GM23338 (cell line): Measurements from ENCODE around the gene CNOT10. TPM values are rescaled to one million over a fixed set of nuclear protein-coding genes. Genes with fewer than 3 reads are reported as not detected.

Source experiments
- ATAC-seq: fragments of 200-7000 bp; cut with Tn5 transposase; 3 replicates; pipeline ENCODE4 v1.9.1; 2020
- DNase-seq: peaks from one replicate; pipeline ENCODE4 v3.0.0-alpha.2; 2015; ENCODE audit warnings: low spot score
- H2AFZ ChIP-seq: fragments of 200-600 bp; sonication (generic); 2 replicates; pipeline ENCODE4 v1.8.0; 2016; ENCODE audit warnings: antibody characterized with exemption, mild to moderate bottlenecking, moderate library complexity
- H3F3A ChIP-seq: fragments of 200-600 bp; sonication (generic); replicated peaks from 2 replicates; pipeline ENCODE4 v1.8.0; 2017; ENCODE audit warnings: antibody characterized with exemption, mixed run types, low read depth
- H3K27ac ChIP-seq: fragments of 200-600 bp; sonication (generic); 2 replicates; pipeline ENCODE4 v1.6.1; 2016; ENCODE audit warnings: low read depth
- H3K27me3 ChIP-seq: fragments of 200-600 bp; sonication (generic); 2 replicates; pipeline ENCODE4 v1.8.0; 2016; ENCODE audit warnings: mild to moderate bottlenecking, mixed run types, moderate library complexity; ENCODE audit not compliant: insufficient read depth
- H3K36me3 ChIP-seq: fragments of 200-600 bp; sonication (generic); 2 replicates; pipeline ENCODE4 v1.8.0; 2016; ENCODE audit warnings: mild to moderate bottlenecking; ENCODE audit not compliant: insufficient read depth
- H3K4me1 ChIP-seq: fragments of 200-600 bp; sonication (generic); 2 replicates; pipeline ENCODE4 v1.8.0; 2016; ENCODE audit warnings: mild to moderate bottlenecking, moderate library complexity; ENCODE audit not compliant: insufficient read depth
- H3K4me2 ChIP-seq: fragments of 200-600 bp; sonication (generic); 2 replicates; pipeline ENCODE4 v1.7.1; 2017; ENCODE audit warnings: mixed run types
- H3K4me3 ChIP-seq: fragments of 200-600 bp; sonication (generic); 2 replicates; pipeline ENCODE4 v1.6.1; 2016; ENCODE audit warnings: mixed run types
- H3K79me2 ChIP-seq: fragments of 200-600 bp; sonication (generic); replicated peaks from 2 replicates; pipeline ENCODE4 v1.8.0; 2017; ENCODE audit warnings: mild to moderate bottlenecking; ENCODE audit not compliant: insufficient read depth
- H3K9me2 ChIP-seq: fragments of 200-600 bp; sonication (generic); 2 replicates; pipeline ENCODE4 v1.8.0; 2017; ENCODE audit not compliant: insufficient read depth
- H4K20me1 ChIP-seq: fragments of 200-600 bp; sonication (generic); replicated peaks from 2 replicates; pipeline ENCODE4 v1.8.0; 2017; ENCODE audit warnings: mild to moderate bottlenecking; ENCODE audit not compliant: insufficient read depth
- H3K27ac Mint-ChIP-seq: 2 replicates; pipeline ENCODE4 v1.8.0; 2020; ENCODE audit warnings: inconsistent platforms, mild to moderate bottlenecking, moderate library complexity, mixed read lengths
- H3K27me3 Mint-ChIP-seq: 3 replicates; pipeline ENCODE4 v1.8.0; 2022; ENCODE audit warnings: low read depth, mild to moderate bottlenecking, moderate library complexity, mixed read lengths, inconsistent platforms; ENCODE audit not compliant: insufficient read depth, poor library complexity
- H3K36me3 Mint-ChIP-seq: 3 replicates; pipeline ENCODE4 v1.8.0; 2021; ENCODE audit warnings: low read depth, mild to moderate bottlenecking, inconsistent platforms, moderate library complexity, mixed read lengths
- H3K4me1 Mint-ChIP-seq: 3 replicates; pipeline ENCODE4 v1.8.0; 2020; ENCODE audit warnings: mild to moderate bottlenecking, inconsistent platforms, mixed read lengths
- H3K4me3 Mint-ChIP-seq: 3 replicates; pipeline ENCODE4 v1.8.0; 2021; ENCODE audit warnings: moderate library complexity, mild to moderate bottlenecking, inconsistent platforms, mixed read lengths
- H3K9me3 Mint-ChIP-seq: 3 replicates; pipeline ENCODE4 v1.8.0; 2020; ENCODE audit warnings: moderate library complexity, mild to moderate bottlenecking, inconsistent platforms, mixed read lengths
- CREB1 ChIP-seq: fragments of 250-450 bp; sonication (Bioruptor Pico); IDR thresholded peaks from 2 replicates; pipeline ENCODE4 v1.5.0; 2020; ENCODE audit warnings: low read depth, mild to moderate bottlenecking, moderate library complexity
- EZH2 ChIP-seq: fragments of 200-600 bp; sonication (generic); IDR thresholded peaks from one replicate; pipeline ENCODE4 v1.8.0; 2017; ENCODE audit warnings: antibody characterized with exemption, mild to moderate bottlenecking, low read depth; ENCODE audit not compliant: unreplicated experiment
- NANOG ChIP-seq: IDR thresholded peaks from 2 replicates; pipeline ENCODE4 v1.6.1; 2016; ENCODE audit warnings: antibody characterized with exemption, borderline replicate concordance
- POLR2AphosphoS5 ChIP-seq: IDR thresholded peaks from 2 replicates; pipeline ENCODE4 v1.6.1; 2016; ENCODE audit warnings: antibody characterized with exemption, low read depth
- polyA plus RNA-seq: library from polyadenylated mRNA; unstranded; fragments of >200 nt; fragmentation: Nextera tagmentation; extraction: Ambion mirVana; gene quantifications from 2 replicates; pipeline ENCODE4 v1.2.1, GENCODE V29; 2016
- total RNA-seq: library from RNA; depleted of rRNA; stranded (reverse); fragments of >200 nt; shearing (Covaris generic); gene quantifications from 2 replicates; pipeline ENCODE4 v1.2.3, GENCODE V29; 2014
- TF ChIP-seq, protein P1 (sequence below): IDR thresholded peaks from 2 replicates; pipeline ENCODE4 v1.6.1; 2016; ENCODE audit warnings: antibody characterized with exemption
- TF ChIP-seq, protein P2 (sequence below): IDR thresholded peaks from one replicate; pipeline ENCODE4 v1.6.1; 2018; ENCODE audit warnings: antibody characterized with exemption; ENCODE audit not compliant: unreplicated experiment
- TF ChIP-seq, protein P3 (sequence below), 2 experiments: fragments of 200-600 bp in 1 of 2; sonication (generic) in 1 of 2; conservative IDR thresholded peaks; 2 replicates each; pipeline versions ENCODE4 v1.5.1 to v1.6.1; 2016 to 2017; ENCODE audit warnings: antibody characterized with exemption in 2 of 2, low read depth in 2 of 2, mild to moderate bottlenecking in 2 of 2, moderate library complexity in 1 of 2
- TF ChIP-seq, protein P4 (sequence below): fragments of 250-450 bp; sonication (Bioruptor Pico); IDR thresholded peaks from 2 replicates; pipeline ENCODE4 v1.5.0; 2020; ENCODE audit warnings: mild to moderate bottlenecking, moderate library complexity

Gene CNOT10
- total and polyA plus RNA-seq, 2 experiments from 2014 or later = 27.2 to 46.9 TPM

GRCh38 chr3:32685543-32686185 lies 676 bp downstream of the CNOT10 start:
- peaks cover 18% of the 10 kb centered on the region for H3K36me3 Mint-ChIP-seq
- TF ChIP-seq, protein P1, sequence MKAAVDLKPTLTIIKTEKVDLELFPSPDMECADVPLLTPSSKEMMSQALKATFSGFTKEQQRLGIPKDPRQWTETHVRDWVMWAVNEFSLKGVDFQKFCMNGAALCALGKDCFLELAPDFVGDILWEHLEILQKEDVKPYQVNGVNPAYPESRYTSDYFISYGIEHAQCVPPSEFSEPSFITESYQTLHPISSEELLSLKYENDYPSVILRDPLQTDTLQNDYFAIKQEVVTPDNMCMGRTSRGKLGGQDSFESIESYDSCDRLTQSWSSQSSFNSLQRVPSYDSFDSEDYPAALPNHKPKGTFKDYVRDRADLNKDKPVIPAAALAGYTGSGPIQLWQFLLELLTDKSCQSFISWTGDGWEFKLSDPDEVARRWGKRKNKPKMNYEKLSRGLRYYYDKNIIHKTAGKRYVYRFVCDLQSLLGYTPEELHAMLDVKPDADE = no peak
- TF ChIP-seq NANOG = no peak
- TF ChIP-seq, protein P2, sequence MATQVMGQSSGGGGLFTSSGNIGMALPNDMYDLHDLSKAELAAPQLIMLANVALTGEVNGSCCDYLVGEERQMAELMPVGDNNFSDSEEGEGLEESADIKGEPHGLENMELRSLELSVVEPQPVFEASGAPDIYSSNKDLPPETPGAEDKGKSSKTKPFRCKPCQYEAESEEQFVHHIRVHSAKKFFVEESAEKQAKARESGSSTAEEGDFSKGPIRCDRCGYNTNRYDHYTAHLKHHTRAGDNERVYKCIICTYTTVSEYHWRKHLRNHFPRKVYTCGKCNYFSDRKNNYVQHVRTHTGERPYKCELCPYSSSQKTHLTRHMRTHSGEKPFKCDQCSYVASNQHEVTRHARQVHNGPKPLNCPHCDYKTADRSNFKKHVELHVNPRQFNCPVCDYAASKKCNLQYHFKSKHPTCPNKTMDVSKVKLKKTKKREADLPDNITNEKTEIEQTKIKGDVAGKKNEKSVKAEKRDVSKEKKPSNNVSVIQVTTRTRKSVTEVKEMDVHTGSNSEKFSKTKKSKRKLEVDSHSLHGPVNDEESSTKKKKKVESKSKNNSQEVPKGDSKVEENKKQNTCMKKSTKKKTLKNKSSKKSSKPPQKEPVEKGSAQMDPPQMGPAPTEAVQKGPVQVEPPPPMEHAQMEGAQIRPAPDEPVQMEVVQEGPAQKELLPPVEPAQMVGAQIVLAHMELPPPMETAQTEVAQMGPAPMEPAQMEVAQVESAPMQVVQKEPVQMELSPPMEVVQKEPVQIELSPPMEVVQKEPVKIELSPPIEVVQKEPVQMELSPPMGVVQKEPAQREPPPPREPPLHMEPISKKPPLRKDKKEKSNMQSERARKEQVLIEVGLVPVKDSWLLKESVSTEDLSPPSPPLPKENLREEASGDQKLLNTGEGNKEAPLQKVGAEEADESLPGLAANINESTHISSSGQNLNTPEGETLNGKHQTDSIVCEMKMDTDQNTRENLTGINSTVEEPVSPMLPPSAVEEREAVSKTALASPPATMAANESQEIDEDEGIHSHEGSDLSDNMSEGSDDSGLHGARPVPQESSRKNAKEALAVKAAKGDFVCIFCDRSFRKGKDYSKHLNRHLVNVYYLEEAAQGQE = no peak
- no peak for TF ChIP-seq EZH2
- TF ChIP-seq, protein P3, sequence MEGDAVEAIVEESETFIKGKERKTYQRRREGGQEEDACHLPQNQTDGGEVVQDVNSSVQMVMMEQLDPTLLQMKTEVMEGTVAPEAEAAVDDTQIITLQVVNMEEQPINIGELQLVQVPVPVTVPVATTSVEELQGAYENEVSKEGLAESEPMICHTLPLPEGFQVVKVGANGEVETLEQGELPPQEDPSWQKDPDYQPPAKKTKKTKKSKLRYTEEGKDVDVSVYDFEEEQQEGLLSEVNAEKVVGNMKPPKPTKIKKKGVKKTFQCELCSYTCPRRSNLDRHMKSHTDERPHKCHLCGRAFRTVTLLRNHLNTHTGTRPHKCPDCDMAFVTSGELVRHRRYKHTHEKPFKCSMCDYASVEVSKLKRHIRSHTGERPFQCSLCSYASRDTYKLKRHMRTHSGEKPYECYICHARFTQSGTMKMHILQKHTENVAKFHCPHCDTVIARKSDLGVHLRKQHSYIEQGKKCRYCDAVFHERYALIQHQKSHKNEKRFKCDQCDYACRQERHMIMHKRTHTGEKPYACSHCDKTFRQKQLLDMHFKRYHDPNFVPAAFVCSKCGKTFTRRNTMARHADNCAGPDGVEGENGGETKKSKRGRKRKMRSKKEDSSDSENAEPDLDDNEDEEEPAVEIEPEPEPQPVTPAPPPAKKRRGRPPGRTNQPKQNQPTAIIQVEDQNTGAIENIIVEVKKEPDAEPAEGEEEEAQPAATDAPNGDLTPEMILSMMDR (conservative IDR thresholded peaks at IDR 0.05; ENCODE audit: low read depth in 2 of 2) = no peak
- H3K27ac Mint-ChIP-seq = peak overlapping the region; percentile 92
- H4K20me1 ChIP-seq = peaks cover 9% of the 10 kb centered on the region
- peaks cover 9% of the 10 kb centered on the region; the same call in 1 of the 2 replicates for H3F3A ChIP-seq
- peak overlapping the region; percentile 88 for H3K4me2 ChIP-seq
- H3K27me3 Mint-ChIP-seq = peaks cover 10% of the 10 kb centered on the region
- ATAC-seq = no peak
- peaks cover 19% of the 10 kb centered on the region for H3K4me1 ChIP-seq
- no peaks in the 10 kb centered on the region for H3K36me3 ChIP-seq
- peak overlapping the region; percentile 98 for H3K4me3 Mint-ChIP-seq
- peak overlapping the region; percentile 88 for H3K4me3 ChIP-seq
- H3K27me3 ChIP-seq = no peaks in the 10 kb centered on the region
- H2AFZ ChIP-seq = peak overlapping the region; percentile 90
- DNase-seq = no peak
- H3K27ac ChIP-seq = peak overlapping the region; percentile 86
- no peaks in the 10 kb centered on the region for H3K9me3 Mint-ChIP-seq
- no peaks in the 10 kb centered on the region for H3K9me2 ChIP-seq
- H3K79me2 ChIP-seq = peaks cover 54% of the 10 kb centered on the region
- H3K4me1 Mint-ChIP-seq = peaks cover 25% of the 10 kb centered on the region

- no peak for ATAC-seq
- Histone ChIP-seq H4K20me1 (peaks cover 11% of the 10 kb centered on the region), H3K4me1 (peaks cover 19% of the 10 kb centered on the region), H3K4me3 (peak overlapping the region; percentile 88), H3K27ac (no peak overlapping the region), H3K4me2 (peak overlapping the region; percentile 88), H3K9me2 (no peaks in the 10 kb centered on the region), H3F3A (peaks cover 9% of the 10 kb centered on the region; the same call in 1 of the 2 replicates), H3K36me3 (no peaks in the 10 kb centered on the region), H3K27me3 (no peaks in the 10 kb centered on the region), H2AFZ (no peak overlapping the region), H3K79me2 (peaks cover 65% of the 10 kb centered on the region)
- no peak for DNase-seq
- Mint-ChIP-seq H3K4me3 (peak overlapping the region; percentile 98), H3K36me3 (peaks cover 20% of the 10 kb centered on the region), H3K9me3 (no peaks in the 10 kb centered on the region), H3K27me3 (peaks cover 10% of the 10 kb centered on the region), H3K27ac (peak overlapping the region; percentile 51; the same call in 1 of the 2 replicates), H3K4me1 (peaks cover 25% of the 10 kb centered on the region)
- TF ChIP-seq, protein P4, sequence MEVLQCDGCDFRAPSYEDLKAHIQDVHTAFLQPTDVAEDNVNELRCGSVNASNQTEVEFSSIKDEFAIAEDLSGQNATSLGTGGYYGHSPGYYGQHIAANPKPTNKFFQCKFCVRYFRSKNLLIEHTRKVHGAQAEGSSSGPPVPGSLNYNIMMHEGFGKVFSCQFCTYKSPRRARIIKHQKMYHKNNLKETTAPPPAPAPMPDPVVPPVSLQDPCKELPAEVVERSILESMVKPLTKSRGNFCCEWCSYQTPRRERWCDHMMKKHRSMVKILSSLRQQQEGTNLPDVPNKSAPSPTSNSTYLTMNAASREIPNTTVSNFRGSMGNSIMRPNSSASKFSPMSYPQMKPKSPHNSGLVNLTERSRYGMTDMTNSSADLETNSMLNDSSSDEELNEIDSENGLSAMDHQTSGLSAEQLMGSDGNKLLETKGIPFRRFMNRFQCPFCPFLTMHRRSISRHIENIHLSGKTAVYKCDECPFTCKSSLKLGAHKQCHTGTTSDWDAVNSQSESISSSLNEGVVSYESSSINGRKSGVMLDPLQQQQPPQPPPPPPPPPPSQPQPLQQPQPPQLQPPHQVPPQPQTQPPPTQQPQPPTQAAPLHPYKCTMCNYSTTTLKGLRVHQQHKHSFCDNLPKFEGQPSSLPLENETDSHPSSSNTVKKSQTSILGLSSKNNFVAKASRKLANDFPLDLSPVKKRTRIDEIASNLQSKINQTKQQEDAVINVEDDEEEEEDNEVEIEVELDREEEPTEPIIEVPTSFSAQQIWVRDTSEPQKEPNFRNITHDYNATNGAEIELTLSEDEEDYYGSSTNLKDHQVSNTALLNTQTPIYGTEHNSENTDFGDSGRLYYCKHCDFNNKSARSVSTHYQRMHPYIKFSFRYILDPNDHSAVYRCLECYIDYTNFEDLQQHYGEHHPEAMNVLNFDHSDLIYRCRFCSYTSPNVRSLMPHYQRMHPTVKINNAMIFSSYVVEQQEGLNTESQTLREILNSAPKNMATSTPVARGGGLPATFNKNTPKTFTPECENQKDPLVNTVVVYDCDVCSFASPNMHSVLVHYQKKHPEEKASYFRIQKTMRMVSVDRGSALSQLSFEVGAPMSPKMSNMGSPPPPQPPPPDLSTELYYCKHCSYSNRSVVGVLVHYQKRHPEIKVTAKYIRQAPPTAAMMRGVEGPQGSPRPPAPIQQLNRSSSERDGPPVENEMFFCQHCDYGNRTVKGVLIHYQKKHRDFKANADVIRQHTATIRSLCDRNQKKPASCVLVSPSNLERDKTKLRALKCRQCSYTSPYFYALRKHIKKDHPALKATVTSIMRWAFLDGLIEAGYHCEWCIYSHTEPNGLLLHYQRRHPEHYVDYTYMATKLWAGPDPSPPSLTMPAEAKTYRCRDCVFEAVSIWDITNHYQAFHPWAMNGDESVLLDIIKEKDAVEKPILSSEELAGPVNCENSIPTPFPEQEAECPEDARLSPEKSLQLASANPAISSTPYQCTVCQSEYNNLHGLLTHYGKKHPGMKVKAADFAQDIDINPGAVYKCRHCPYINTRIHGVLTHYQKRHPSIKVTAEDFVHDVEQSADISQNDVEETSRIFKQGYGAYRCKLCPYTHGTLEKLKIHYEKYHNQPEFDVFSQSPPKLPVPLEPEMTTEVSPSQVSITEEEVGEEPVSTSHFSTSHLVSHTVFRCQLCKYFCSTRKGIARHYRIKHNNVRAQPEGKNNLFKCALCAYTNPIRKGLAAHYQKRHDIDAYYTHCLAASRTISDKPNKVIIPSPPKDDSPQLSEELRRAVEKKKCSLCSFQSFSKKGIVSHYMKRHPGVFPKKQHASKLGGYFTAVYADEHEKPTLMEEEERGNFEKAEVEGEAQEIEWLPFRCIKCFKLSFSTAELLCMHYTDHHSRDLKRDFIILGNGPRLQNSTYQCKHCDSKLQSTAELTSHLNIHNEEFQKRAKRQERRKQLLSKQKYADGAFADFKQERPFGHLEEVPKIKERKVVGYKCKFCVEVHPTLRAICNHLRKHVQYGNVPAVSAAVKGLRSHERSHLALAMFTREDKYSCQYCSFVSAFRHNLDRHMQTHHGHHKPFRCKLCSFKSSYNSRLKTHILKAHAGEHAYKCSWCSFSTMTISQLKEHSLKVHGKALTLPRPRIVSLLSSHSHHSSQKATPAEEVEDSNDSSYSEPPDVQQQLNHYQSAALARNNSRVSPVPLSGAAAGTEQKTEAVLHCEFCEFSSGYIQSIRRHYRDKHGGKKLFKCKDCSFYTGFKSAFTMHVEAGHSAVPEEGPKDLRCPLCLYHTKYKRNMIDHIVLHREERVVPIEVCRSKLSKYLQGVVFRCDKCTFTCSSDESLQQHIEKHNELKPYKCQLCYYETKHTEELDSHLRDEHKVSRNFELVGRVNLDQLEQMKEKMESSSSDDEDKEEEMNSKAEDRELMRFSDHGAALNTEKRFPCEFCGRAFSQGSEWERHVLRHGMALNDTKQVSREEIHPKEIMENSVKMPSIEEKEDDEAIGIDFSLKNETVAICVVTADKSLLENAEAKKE (CRISPR knock-in tag) = no peak
- TF ChIP-seq POLR2AphosphoS5 = no peak
- no peak for TF ChIP-seq CREB1
These were observed 1.7 kb downstream of the CNOT10 start for GRCh38 chr3:32686713-32687112.
